ENCODE measurements around the gene CHURC1.
A peak's percentile ranks its signal among the peaks of the same experiment; 100 is the strongest.

CHURC1 gene

GRCh38 chr14:64974563-64974962 lies 60.3 kb downstream of the CHURC1 start (continued):
- TF ChIP-seq PRDM2 (tag by site-specific recombination; IDR thresholded peaks at IDR 0.05; ENCODE audit: borderline replicate concordance) (no peak), ZXDB (tag by site-specific recombination; IDR thresholded peaks at IDR 0.05) (no peak), ZNF274 (IDR thresholded peaks at IDR 0.05; ENCODE audit: low read length) (no peak), ZNF274 (tag by site-specific recombination; IDR thresholded peaks at IDR 0.05; ENCODE audit: borderline replicate concordance) (no peak), PRDM10 (tag by site-specific recombination; IDR thresholded peaks at IDR 0.05) (no peak), BCL11B (tag by site-specific recombination; IDR thresholded peaks at IDR 0.05; ENCODE audit: low read depth) (no peak), ZEB2 (tag by site-specific recombination; IDR thresholded peaks at IDR 0.05) (no peak), SALL2 (tag by site-specific recombination; IDR thresholded peaks at IDR 0.05; ENCODE audit: borderline replicate concordance) (no peak)

- CTCF ChIA-PET = interaction anchor here (0.7 to 2.6 kb wide), 2 partner anchors 28 to 87 kb away, joined by 3 to 18 read pairs; no protein-coding TSS in a partner anchor
Observed at GRCh38 chr14:64979336-64980074, 65.2 kb downstream of the CHURC1 start.

GRCh38 chr14:64983439-64984310 lies 69.4 kb downstream of the CHURC1 start:
- CTCF ChIA-PET = interaction anchor here (0.6 to 1.8 kb wide), 16 partner anchors 8 to 1019 kb away, joined by 3 to 7 read pairs (median 4); partner anchors contain the start of gene HSPA2
- Histone ChIP-seq H3K27ac (ENCODE audit: extremely low read depth, low read depth, low read length) (no peak overlapping the region), H3K4me3 (ENCODE audit: low read depth, low read length) (peak overlapping the region; percentile 24), H3K4me1 (ENCODE audit: control insufficient read depth, insufficient read depth, low read length) (peaks cover 3% of the 10 kb centered on the region; the same call in 1 of the 2 replicates), H3K36me3 (ENCODE audit: control insufficient read depth in 2 of 2, insufficient read depth in 1 of 2, low read length in 2 of 2) (no peaks in the 10 kb centered on the region), H3K9me3 (ENCODE audit: control insufficient read depth, insufficient read depth, low read depth, low read length) (no peaks in the 10 kb centered on the region)
- POLR2A ChIA-PET = interaction anchor here (0.6 kb wide), 1 partner anchor 12 kb away, joined by 3 read pairs; no protein-coding TSS in a partner anchor
- peak; percentile 75 for TF ChIP-seq ZBTB17 (tag by site-specific recombination; IDR thresholded peaks at IDR 0.05)
- no peak for TF ChIP-seq ZNF398 (tag by site-specific recombination; IDR thresholded peaks at IDR 0.05)
- 0 out of 2 replicates have a peak, but pooled peaks have one; percentile 30 for TF ChIP-seq PRDM1 (tag by site-specific recombination; IDR thresholded peaks at IDR 0.05)
- peak; percentile 32; the same call in 1 of the 2 replicates for TF ChIP-seq WT1 (tag by site-specific recombination; IDR thresholded peaks at IDR 0.05)
- no peak for TF ChIP-seq ZBTB26 (tag by site-specific recombination; optimal IDR thresholded peaks at IDR 0.05)

More at GRCh38 chr14:64979336-64980074, 65.2 kb downstream of the CHURC1 start:
- Histone ChIP-seq H3K4me1 (ENCODE audit: control insufficient read depth, insufficient read depth, low read length) (no peaks in the 10 kb centered on the region), H3K36me3 (ENCODE audit: control insufficient read depth in 2 of 2, insufficient read depth in 1 of 2, low read length in 2 of 2) (no peaks in the 10 kb centered on the region), H3K27ac (ENCODE audit: extremely low read depth, low read depth, low read length) (no peak overlapping the region), H3K4me3 (ENCODE audit: low read depth, low read length) (no peak overlapping the region), H3K9me3 (ENCODE audit: control insufficient read depth, insufficient read depth, low read depth, low read length) (no peaks in the 10 kb centered on the region)
- POLR2A ChIA-PET = no interaction called here
- TF ChIP-seq ZNF16 (tag by site-specific recombination; IDR thresholded peaks at IDR 0.05; ENCODE audit: low read depth) = no peak
- peak; percentile 68 for TF ChIP-seq ZBTB20 (tag by site-specific recombination; IDR thresholded peaks at IDR 0.05)

All from HEK293 (cell line).